Prostate gland (tissue), 2 donors: ENCODE data around the gene C16orf78. TPM values are rescaled to one million over a fixed set of nuclear protein-coding genes. Genes with fewer than 3 reads are reported as not detected.

Experiments
- DNase-seq: peaks from one replicate; pipeline ENCODE4 v3.0.0-alpha.2; 2019; ENCODE audit warnings: low spot score
- H3K27ac ChIP-seq, 2 donors: fragments of 200-600 bp; sonication (generic); 2 replicates each; pipeline ENCODE4 v1.5.1; 2017 to 2019
- H3K27me3 ChIP-seq: fragments of 200-600 bp; sonication (generic); replicated peaks from 2 replicates; pipeline ENCODE4 v1.5.1; 2019; ENCODE audit not compliant: insufficient read depth
- H3K36me3 ChIP-seq, 2 donors: fragments of 200-600 bp; sonication (generic); 1 replicate in 1 of 2; 2 replicates in 1 of 2; pipeline versions ENCODE4 v1.5.1 to v1.8.1; 2017 to 2019
- H3K4me1 ChIP-seq: fragments of 200-600 bp; sonication (generic); replicated peaks from 2 replicates; pipeline ENCODE4 v1.5.1; 2019
- H3K4me3 ChIP-seq, 2 donors: fragments of 200-600 bp; sonication (generic); 2 replicates each; pipeline ENCODE4 v1.5.1; 2017 to 2019
- H3K9me3 ChIP-seq: fragments of 200-600 bp; sonication (generic); 2 replicates; pipeline ENCODE4 v1.5.1; 2017
- POLR2A ChIP-seq: fragments of 450-650 bp; IDR thresholded peaks from one replicate; pipeline ENCODE4 v1.6.1; 2016; ENCODE audit warnings: antibody characterized with exemption, mild to moderate bottlenecking
- POLR2AphosphoS5 ChIP-seq: sonication (generic); formaldehyde crosslinking; IDR thresholded peaks from one replicate; pipeline ENCODE4 v1.6.1; 2017; ENCODE audit warnings: antibody characterized with exemption
- WGBS: methylation state at CpG from one replicate; pipeline ENCODE4 v1.1.5; 2018; 5-methylcytosine and 5-hydroxymethylcytosine counted together
- intact Hi-C: fragments of 100-400 bp; cut with DNase I; formaldehyde crosslinking; loops from one replicate; pipeline ENCODE4 v1.14.2; 2022
- total RNA-seq, 2 donors: library from RNA; depleted of rRNA; stranded (reverse); fragments of >200 nt; gene quantifications; one replicate each; pipeline ENCODE4 v1.1.0, GENCODE V29; 2016
- TF ChIP-seq, protein P1 (sequence below), 4 experiments: fragments of 200-600 bp in 2 of 4; fragments of 450-650 bp in 2 of 4; sonication (generic) in 2 of 4; IDR thresholded peaks; 1 replicate in 3 of 4; 2 replicates in 1 of 4; pipeline ENCODE4 v1.5.1; 2016 to 2019; ENCODE audit warnings: antibody characterized with exemption in 4 of 4, mild to moderate bottlenecking in 2 of 4, moderate library complexity in 2 of 4

C16orf78 gene
- total RNA-seq, 2 donors from 2014 or later = not detected

DNA sequence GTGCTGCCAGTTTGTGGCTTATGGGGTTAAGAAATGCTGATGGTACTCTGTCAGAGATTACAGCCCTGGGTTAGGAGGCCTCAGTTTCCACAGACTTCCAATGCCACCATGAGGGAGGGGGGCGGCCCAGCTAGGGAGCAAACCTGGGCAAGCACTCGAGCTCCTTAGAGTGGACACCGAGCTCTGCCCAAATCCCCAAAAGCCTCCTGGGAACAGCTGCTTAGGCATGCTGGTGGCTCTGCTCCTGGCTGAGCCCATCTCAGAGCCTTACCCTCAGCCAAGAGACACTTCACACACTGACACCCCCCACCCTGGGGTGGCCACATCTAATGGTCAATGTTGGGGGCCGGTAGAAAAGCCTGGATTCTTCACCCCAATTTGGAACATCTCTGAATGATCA, 66.1 kb downstream of the C16orf78 start:
- TF ChIP-seq POLR2AphosphoS5 (no peak), POLR2A (no peak)
- TF ChIP-seq, protein P1, sequence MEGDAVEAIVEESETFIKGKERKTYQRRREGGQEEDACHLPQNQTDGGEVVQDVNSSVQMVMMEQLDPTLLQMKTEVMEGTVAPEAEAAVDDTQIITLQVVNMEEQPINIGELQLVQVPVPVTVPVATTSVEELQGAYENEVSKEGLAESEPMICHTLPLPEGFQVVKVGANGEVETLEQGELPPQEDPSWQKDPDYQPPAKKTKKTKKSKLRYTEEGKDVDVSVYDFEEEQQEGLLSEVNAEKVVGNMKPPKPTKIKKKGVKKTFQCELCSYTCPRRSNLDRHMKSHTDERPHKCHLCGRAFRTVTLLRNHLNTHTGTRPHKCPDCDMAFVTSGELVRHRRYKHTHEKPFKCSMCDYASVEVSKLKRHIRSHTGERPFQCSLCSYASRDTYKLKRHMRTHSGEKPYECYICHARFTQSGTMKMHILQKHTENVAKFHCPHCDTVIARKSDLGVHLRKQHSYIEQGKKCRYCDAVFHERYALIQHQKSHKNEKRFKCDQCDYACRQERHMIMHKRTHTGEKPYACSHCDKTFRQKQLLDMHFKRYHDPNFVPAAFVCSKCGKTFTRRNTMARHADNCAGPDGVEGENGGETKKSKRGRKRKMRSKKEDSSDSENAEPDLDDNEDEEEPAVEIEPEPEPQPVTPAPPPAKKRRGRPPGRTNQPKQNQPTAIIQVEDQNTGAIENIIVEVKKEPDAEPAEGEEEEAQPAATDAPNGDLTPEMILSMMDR (IDR thresholded peaks at IDR 0.05) = no peak

DNA sequence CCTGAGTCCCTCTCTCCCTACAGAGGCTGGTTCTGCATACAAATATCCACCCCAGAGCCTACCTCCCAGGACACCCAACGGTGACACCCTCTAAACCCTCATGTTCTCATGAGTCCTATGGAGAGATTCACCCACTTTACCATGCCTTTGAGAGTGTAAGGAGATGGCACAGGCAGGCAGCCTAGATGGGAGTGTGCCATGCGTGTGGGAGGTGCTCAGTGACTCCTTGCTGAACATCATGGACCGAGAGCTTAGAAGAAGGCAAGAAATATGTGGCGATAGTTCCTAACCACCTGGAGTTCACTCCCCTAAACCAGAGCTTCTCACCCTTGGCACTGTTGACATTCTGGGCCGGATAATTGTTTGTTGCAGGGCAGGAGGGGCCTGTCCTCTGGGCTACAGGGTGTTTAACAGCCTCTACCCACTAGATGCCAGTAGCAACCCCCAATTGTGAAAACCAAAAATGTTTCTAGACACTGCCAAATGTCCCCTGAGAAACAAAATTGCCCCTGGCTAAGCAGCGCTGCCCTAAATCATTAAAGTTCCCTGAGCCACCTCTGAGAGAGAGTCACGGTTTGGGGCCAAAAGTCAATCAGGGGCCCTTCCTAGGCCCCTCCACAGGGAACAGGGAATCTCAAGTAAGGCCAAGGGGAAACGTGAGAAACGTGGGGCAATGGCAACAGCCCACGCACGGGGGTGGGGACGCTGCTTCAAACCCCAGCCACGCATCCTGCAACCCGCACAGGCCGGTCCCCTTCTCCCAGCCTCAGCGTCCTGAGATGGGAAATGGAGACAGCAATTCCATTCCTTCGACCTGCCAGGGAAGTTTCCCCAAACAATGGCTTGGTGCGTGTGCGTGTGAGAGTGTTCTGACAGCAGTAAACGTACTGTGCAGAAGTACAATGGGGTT, 66.8 kb downstream of the C16orf78 start:
- Histone ChIP-seq H3K4me3 (no peak overlapping the region), H3K36me3 (no peaks in the 10 kb centered on the region), H3K27me3 (no peaks in the 10 kb centered on the region), H3K9me3 (no peaks in the 10 kb centered on the region), H3K4me1 (no peaks in the 10 kb centered on the region), H3K27ac (no peak overlapping the region)
- no peak for DNase-seq
- intact Hi-C loops = no loop called here
- TF ChIP-seq, protein P1 (IDR thresholded peaks at IDR 0.05) = no peak
- TF ChIP-seq POLR2AphosphoS5 (no peak), POLR2A (no peak)
- WGBS = 53% methylated on average over 20 of the region's 20 CpGs

More for the DNA sequence above, 66.1 kb downstream of the C16orf78 start:
- Histone ChIP-seq H3K4me1 (no peaks in the 10 kb centered on the region), H3K9me3 (no peaks in the 10 kb centered on the region), H3K4me3 (no peak overlapping the region), H3K27me3 (no peaks in the 10 kb centered on the region), H3K27ac (no peak overlapping the region), H3K36me3 (no peaks in the 10 kb centered on the region)
- intact Hi-C loops = no loop called here
- DNase-seq = no peak
- WGBS = 89% methylated on average over 4 of the region's 4 CpGs

DNA sequence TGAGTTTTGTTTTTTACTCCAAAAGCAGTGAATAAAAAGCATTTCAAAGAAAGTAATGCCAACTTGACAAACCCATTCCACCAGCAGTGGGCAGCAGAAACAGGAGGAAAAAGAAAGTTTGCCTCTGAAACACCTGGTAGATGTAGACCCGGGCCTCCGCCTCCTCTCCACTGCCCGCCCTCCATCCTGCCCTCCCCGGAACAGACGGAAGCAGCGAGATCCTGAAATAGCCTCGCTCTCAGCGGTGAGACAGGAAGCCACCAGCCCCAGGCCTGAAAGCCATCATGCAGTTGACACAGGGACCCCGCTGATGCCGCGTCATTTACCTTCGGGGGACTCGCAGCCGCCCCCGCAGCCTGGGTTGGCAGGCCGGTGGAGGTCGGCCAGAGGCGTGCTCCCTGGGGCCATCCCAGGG, 67.8 kb downstream of the C16orf78 start:
- TF ChIP-seq, protein P1 (IDR thresholded peaks at IDR 0.05) = no peak
- no peak for TF ChIP-seq POLR2A
- no peak for TF ChIP-seq POLR2AphosphoS5
- no peaks in the 10 kb centered on the region for H3K9me3 ChIP-seq
- intact Hi-C loops = no loop called here
- no peaks in the 10 kb centered on the region for H3K36me3 ChIP-seq
- no peak for DNase-seq
- whole genome bisulfite sequencing = 17% methylated on average over 18 of the region's 18 CpGs
- no peak overlapping the region for H3K27ac ChIP-seq
- no peaks in the 10 kb centered on the region for H3K27me3 ChIP-seq
- no peak overlapping the region for H3K4me3 ChIP-seq
- no peaks in the 10 kb centered on the region for H3K4me1 ChIP-seq

DNA sequence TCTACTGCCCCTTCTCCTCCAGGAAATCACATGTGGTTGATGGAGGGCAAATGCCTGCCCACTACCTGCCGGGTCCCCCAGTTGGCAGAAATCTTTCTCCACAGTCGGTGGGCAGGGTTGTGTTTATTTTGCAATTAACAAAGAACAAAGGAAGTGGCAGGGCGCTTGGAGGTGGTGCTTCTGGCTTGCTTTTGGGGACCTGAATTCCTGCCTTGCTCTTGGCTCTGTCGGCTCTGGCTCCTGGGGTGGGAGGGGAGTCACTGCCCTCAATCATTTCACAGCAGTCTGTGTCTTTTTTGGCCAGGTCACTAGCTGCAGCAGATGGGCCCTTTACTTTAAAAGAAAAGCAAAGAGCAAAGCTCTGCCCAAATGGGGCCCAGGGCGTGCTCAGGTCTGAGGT, 69.2 kb downstream of the C16orf78 start:
- Histone ChIP-seq H3K36me3 (no peaks in the 10 kb centered on the region), H3K27ac (no peak overlapping the region), H3K4me3 (no peak overlapping the region), H3K27me3 (no peaks in the 10 kb centered on the region), H3K4me1 (no peaks in the 10 kb centered on the region), H3K9me3 (no peaks in the 10 kb centered on the region)
- TF ChIP-seq POLR2A (no peak), POLR2AphosphoS5 (no peak)
- TF ChIP-seq, protein P1 (IDR thresholded peaks at IDR 0.05) = no peak
- no peak for DNase-seq
- intact Hi-C loops = no loop called here
- 46% methylated on average over 5 of the region's 5 CpGs for WGBS

DNA sequence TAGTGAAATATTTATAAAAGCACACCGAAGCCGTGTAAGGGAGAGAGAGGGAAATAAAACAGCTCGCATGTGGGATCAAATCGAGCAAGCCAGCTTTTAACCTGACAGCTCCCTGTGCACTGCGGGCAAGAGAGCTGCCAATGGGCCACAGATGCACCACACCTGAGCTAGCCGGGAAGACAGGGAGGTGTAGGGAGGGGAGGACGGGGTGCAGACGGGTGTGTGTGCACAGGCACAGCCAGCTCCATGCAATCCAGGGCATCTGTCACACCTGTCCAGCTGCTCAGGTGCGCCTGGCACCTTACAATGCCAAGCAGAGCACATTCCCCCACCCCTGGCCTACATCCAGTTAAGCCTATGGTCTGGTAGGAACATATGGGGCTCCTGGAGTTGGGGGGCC, 70.0 kb downstream of the C16orf78 start:
- no peak overlapping the region for H3K4me3 ChIP-seq
- TF ChIP-seq POLR2A = no peak
- TF ChIP-seq, protein P1 (IDR thresholded peaks at IDR 0.05) = no peak
- TF ChIP-seq POLR2AphosphoS5 = no peak
- H3K27me3 ChIP-seq = no peaks in the 10 kb centered on the region
- 64% methylated on average over 9 of the region's 9 CpGs for WGBS
- H3K4me1 ChIP-seq = no peaks in the 10 kb centered on the region
- H3K36me3 ChIP-seq = no peaks in the 10 kb centered on the region
- intact Hi-C loops = no loop called here
- H3K9me3 ChIP-seq = no peaks in the 10 kb centered on the region
- DNase-seq = no peak
- no peak overlapping the region for H3K27ac ChIP-seq
